DOHH2 (cell line): ENCODE results near the gene ATP9B.

Experiments
- H3F3A ChIP-seq: fragments of 200-600 bp; sonication (generic), shearing (Covaris generic); 2 replicates; pipeline ENCODE4 v1.6.0; 2016; ENCODE audit warnings: antibody characterized with exemption, mild to moderate bottlenecking; ENCODE audit not compliant: control insufficient read depth, insufficient read depth
- H3K27ac ChIP-seq: fragments of 200-600 bp; sonication (generic); 2 replicates; pipeline ENCODE4 v1.5.1; 2014; ENCODE audit warnings: low read depth, mild to moderate bottlenecking, low read length, moderate library complexity
- H3K27me3 ChIP-seq: fragments of 200-600 bp; sonication (generic); 2 replicates; pipeline ENCODE4 v1.6.1; 2014; ENCODE audit warnings: mild to moderate bottlenecking, low read length, mixed read lengths; ENCODE audit not compliant: control insufficient read depth
- H3K36me3 ChIP-seq: fragments of 200-600 bp; sonication (generic); 2 replicates; pipeline ENCODE4 v1.6.1; 2014; ENCODE audit warnings: mild to moderate bottlenecking, low read length, moderate library complexity, mixed read lengths; ENCODE audit not compliant: control insufficient read depth
- H3K4me1 ChIP-seq: fragments of 200-600 bp; sonication (generic); 2 replicates; pipeline ENCODE4 v1.6.1; 2014; ENCODE audit warnings: mild to moderate bottlenecking, low read length, mixed read lengths; ENCODE audit not compliant: control insufficient read depth
- H3K4me2 ChIP-seq: fragments of 200-600 bp; sonication (generic); 2 replicates; pipeline ENCODE4 v1.6.0; 2014; ENCODE audit warnings: mild to moderate bottlenecking, low read length, moderate library complexity
- H3K4me3 ChIP-seq: fragments of 200-600 bp; sonication (generic); 2 replicates; pipeline ENCODE4 v1.5.1; 2014; ENCODE audit warnings: mild to moderate bottlenecking, low read length, mixed read lengths
- H3K79me2 ChIP-seq: fragments of 200-600 bp; sonication (generic); 2 replicates; pipeline ENCODE4 v1.6.1; 2014; ENCODE audit warnings: mild to moderate bottlenecking, low read length, mixed read lengths; ENCODE audit not compliant: control insufficient read depth
- H3K9me2 ChIP-seq: fragments of 200-600 bp; sonication (generic); replicated peaks from 2 replicates; pipeline ENCODE4 v1.6.1; 2014; ENCODE audit warnings: mild to moderate bottlenecking, low read length, mixed read lengths; ENCODE audit not compliant: control insufficient read depth
- H3K9me3 ChIP-seq: fragments of 200-600 bp; sonication (generic); 2 replicates; pipeline ENCODE4 v1.6.1; 2014; ENCODE audit warnings: antibody characterized with exemption, low read length, mixed read lengths; ENCODE audit not compliant: control insufficient read depth, insufficient read depth
- H4K20me1 ChIP-seq: fragments of 200-600 bp; sonication (generic); 2 replicates; pipeline ENCODE4 v1.6.0; 2014; ENCODE audit warnings: low read depth, mild to moderate bottlenecking, antibody characterized with exemption, low read length, moderate library complexity; ENCODE audit not compliant: control insufficient read depth, insufficient read depth
- EZH2phosphoT487 ChIP-seq: fragments of 200-600 bp; sonication (generic); IDR thresholded peaks from 2 replicates; pipeline ENCODE4 v1.6.1; 2017; ENCODE audit warnings: borderline replicate concordance, mild to moderate bottlenecking, antibody characterized with exemption, low read length, moderate library complexity, mixed read lengths
- TF ChIP-seq, protein P1 (sequence below): fragments of 200-600 bp; sonication (generic); IDR thresholded peaks from one replicate; pipeline ENCODE4 v1.5.1; 2014; ENCODE audit warnings: antibody characterized with exemption, mild to moderate bottlenecking, low read depth, low read length; ENCODE audit not compliant: poor library complexity, severe bottlenecking

The ATP9B gene

DNA sequence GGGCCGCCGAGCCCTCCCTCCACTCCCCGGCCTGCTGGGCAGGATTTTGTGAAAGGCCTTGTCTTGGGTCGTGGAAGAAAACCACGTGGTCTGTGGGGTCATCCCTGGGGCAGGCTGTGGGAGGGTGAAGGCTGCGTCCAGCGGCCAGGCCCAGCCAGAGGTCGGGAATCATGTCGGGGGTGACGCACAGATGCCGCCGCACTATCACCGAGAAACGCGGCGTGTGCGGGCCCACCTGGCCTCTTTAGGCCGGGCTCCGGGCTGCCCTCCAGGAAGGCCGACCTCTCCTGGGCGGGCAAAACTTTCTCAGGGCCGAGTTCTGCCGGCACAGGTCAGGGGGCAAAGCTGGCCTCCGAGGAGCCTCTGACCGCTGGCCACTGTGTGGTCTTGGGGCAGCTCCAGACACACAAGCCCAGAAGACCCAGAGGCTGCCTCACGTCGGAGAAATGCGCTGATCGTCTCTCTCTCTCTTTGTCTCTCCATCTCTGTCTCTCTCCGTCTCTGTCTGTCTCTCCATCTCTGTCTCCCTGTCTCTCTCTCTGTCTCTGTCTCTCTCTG is 354.9 kb downstream of the ATP9B start:
- Histone ChIP-seq H3K27ac (no peak overlapping the region), H3K4me1 (no peaks in the 10 kb centered on the region), H3K36me3 (peaks cover 15% of the 10 kb centered on the region), H3K9me3 (no peaks in the 10 kb centered on the region), H3K4me3 (no peak overlapping the region), H3K79me2 (peaks cover 50% of the 10 kb centered on the region), H4K20me1 (peaks cover 2% of the 10 kb centered on the region; the same call in 1 of the 2 replicates), H3K9me2 (no peaks in the 10 kb centered on the region), H3F3A (no peaks in the 10 kb centered on the region), H3K27me3 (no peaks in the 10 kb centered on the region), H3K4me2 (no peak overlapping the region)
- TF ChIP-seq, protein P1, sequence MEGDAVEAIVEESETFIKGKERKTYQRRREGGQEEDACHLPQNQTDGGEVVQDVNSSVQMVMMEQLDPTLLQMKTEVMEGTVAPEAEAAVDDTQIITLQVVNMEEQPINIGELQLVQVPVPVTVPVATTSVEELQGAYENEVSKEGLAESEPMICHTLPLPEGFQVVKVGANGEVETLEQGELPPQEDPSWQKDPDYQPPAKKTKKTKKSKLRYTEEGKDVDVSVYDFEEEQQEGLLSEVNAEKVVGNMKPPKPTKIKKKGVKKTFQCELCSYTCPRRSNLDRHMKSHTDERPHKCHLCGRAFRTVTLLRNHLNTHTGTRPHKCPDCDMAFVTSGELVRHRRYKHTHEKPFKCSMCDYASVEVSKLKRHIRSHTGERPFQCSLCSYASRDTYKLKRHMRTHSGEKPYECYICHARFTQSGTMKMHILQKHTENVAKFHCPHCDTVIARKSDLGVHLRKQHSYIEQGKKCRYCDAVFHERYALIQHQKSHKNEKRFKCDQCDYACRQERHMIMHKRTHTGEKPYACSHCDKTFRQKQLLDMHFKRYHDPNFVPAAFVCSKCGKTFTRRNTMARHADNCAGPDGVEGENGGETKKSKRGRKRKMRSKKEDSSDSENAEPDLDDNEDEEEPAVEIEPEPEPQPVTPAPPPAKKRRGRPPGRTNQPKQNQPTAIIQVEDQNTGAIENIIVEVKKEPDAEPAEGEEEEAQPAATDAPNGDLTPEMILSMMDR, result no peak
- no peak for TF ChIP-seq EZH2phosphoT487

DNA sequence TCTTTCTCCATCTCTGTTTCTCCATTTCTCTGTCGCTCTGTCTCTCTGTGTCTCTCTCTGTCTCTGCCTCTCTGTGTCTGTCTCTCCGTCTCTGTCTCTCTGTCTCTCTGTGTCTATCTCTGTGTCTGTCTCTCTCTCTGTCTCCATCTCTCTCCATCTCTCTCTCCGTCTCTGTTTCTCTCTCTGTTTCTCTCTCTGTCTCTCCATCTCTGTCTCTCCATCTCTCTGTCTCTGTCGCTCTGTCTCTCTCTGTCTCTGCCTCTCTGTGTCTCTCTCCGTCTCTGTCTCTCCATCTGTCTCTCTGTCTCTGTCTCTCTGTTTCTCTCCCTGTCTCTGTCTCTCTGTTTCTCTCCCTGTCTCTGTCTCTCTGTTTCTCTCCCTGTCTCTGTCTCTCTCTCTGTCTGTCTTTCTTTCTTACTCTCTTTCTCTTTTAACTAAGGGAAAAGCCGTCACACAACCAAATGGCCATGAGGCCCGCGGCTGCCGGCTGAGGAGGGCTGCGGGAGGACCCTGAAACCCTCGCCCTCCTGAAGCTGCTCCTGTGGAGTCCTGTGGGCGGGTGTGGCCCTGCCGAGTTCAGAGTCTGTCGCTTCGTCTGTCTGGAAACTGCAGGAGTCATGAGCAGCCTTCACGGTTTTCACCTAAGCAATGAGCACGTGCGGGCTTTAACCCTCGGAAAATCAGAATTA is 355.8 kb downstream of the ATP9B start:
- Histone ChIP-seq H3K9me3 (no peaks in the 10 kb centered on the region), H3K9me2 (no peaks in the 10 kb centered on the region), H3K4me1 (no peaks in the 10 kb centered on the region), H3K36me3 (peaks cover 15% of the 10 kb centered on the region), H3K27me3 (no peaks in the 10 kb centered on the region), H3K4me2 (no peak overlapping the region), H4K20me1 (peaks cover 2% of the 10 kb centered on the region; the same call in 1 of the 2 replicates), H3K4me3 (no peak overlapping the region), H3K79me2 (peaks cover 49% of the 10 kb centered on the region), H3F3A (no peaks in the 10 kb centered on the region), H3K27ac (no peak overlapping the region)
- TF ChIP-seq EZH2phosphoT487, result no peak
- TF ChIP-seq, protein P1, result no peak

DNA sequence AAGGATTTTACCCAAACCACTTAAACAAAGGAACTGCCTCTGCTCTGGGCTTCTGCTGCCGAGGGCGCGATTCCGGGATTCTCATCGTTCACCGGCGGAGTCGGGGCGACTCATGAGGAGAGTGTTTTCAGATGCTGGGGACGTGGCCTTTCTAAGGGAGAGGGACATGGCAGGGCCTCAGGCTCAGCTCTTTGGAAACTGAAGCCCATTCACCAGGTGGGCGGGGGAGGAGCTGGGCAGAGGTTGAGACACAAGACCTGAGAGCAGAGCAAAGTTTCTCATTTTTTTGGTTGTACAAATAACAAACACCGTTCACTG is 356.3 kb downstream of the ATP9B start:
- Histone ChIP-seq H3K27me3 (no peaks in the 10 kb centered on the region), H3K36me3 (peaks cover 15% of the 10 kb centered on the region), H3K9me3 (no peaks in the 10 kb centered on the region), H3K4me3 (no peak overlapping the region), H4K20me1 (peaks cover 2% of the 10 kb centered on the region; the same call in 1 of the 2 replicates), H3K9me2 (no peaks in the 10 kb centered on the region), H3F3A (no peaks in the 10 kb centered on the region), H3K79me2 (peaks cover 47% of the 10 kb centered on the region), H3K27ac (no peak overlapping the region), H3K4me2 (no peak overlapping the region), H3K4me1 (no peaks in the 10 kb centered on the region)
- TF ChIP-seq, protein P1, result no peak
- TF ChIP-seq EZH2phosphoT487, result no peak
